NCI-H187 (cell line): Measurements from ENCODE around the gene GREM2.

Source experiments
- DNase-seq, 2 experiments: peaks; one replicate each; lab custom pipeline; 2025; lab: John Stamatoyannopoulos, UW

Gene GREM2

GRCh38 chr1:240559781-240560180 lies 52.2 kb downstream of the GREM2 start:
- no peak for DNase-seq

GRCh38 chr1:240555524-240555923 lies 56.4 kb downstream of the GREM2 start:
- DNase-seq, result no peak

GRCh38 chr1:240553351-240553750 lies 58.6 kb downstream of the GREM2 start:
- DNase-seq, result no peak

GRCh38 chr1:240539769-240540414 lies 72.1 kb downstream of the GREM2 start:
- DNase-seq, result no peak

- DNase-seq, result no peak
Observed at GRCh38 chr1:240538776-240539430, 73.1 kb downstream of the GREM2 start.

GRCh38 chr1:240533154-240533780 lies 78.7 kb downstream of the GREM2 start:
- DNase-seq, result no peak

GRCh38 chr1:240528591-240528990 lies 83.4 kb downstream of the GREM2 start:
- no peak for DNase-seq

- no peak for DNase-seq
Observed at GRCh38 chr1:240527086-240527485, 84.9 kb downstream of the GREM2 start.

GRCh38 chr1:240526312-240526711 lies 85.6 kb downstream of the GREM2 start:
- DNase-seq, result no peak

- DNase-seq, result no peak
Observed at GRCh38 chr1:240524356-240525069, 87.4 kb downstream of the GREM2 start.

- DNase-seq, result no peak
Observed at GRCh38 chr1:240522122-240522822, 89.7 kb downstream of the GREM2 start.

- DNase-seq, result no peak
Observed at GRCh38 chr1:240517891-240518290, 94.1 kb downstream of the GREM2 start.

GRCh38 chr1:240516069-240516468 lies 95.9 kb downstream of the GREM2 start:
- no peak for DNase-seq

- DNase-seq, result no peak
Observed at GRCh38 chr1:240515505-240515904, 96.5 kb downstream of the GREM2 start.

GRCh38 chr1:240511789-240512188 lies 100.2 kb downstream of the GREM2 start:
- DNase-seq, result no peak

- DNase-seq, result no peak
Observed at GRCh38 chr1:240508950-240509349, 103.0 kb downstream of the GREM2 start.

GRCh38 chr1:240508201-240508600 lies 103.8 kb downstream of the GREM2 start:
- no peak for DNase-seq

- DNase-seq, result no peak
Observed at GRCh38 chr1:240506176-240506575, 105.8 kb downstream of the GREM2 start.

GRCh38 chr1:240503558-240503957 lies 108.4 kb downstream of the GREM2 start:
- no peak for DNase-seq

GRCh38 chr1:240503036-240503435 lies 108.9 kb downstream of the GREM2 start:
- DNase-seq, result no peak

- DNase-seq, result no peak
Observed at GRCh38 chr1:240501115-240501514, 110.8 kb downstream of the GREM2 start.

GRCh38 chr1:240500647-240501046 lies 111.3 kb downstream of the GREM2 start:
- DNase-seq, result no peak
